ENCODE measurements around the gene DNAI1.

Gene DNAI1

GRCh38 chr9:34560599-34561214 is 102.1 kb downstream of the DNAI1 start:
- DNase-seq, result no peak

- no peak for DNase-seq
These were observed 103.6 kb downstream of the DNAI1 start for GRCh38 chr9:34562135-34562745.

- DNase-seq, result no peak
These were observed 104.7 kb downstream of the DNAI1 start for GRCh38 chr9:34563262-34563661.

- DNase-seq, result no peak
These were observed 106.0 kb downstream of the DNAI1 start for GRCh38 chr9:34564617-34565016.

- DNase-seq, result no peak
These were observed 107.3 kb downstream of the DNAI1 start for GRCh38 chr9:34565856-34566255.

- no peak for DNase-seq
These were observed 107.7 kb downstream of the DNAI1 start for GRCh38 chr9:34566322-34566721.

- no peak for DNase-seq
These were observed 108.4 kb downstream of the DNAI1 start for GRCh38 chr9:34566972-34567371.

- DNase-seq, result no peak
These were observed 109.5 kb downstream of the DNAI1 start for GRCh38 chr9:34568133-34568532.

- no peak for DNase-seq
These were observed 110.2 kb downstream of the DNAI1 start for GRCh38 chr9:34568774-34569173.

- DNase-seq, result no peak
These were observed 111.8 kb downstream of the DNAI1 start for GRCh38 chr9:34570376-34570775.

Measured in NCI-H1436 (cell line).